A549 (cell line): ENCODE measurements around the gene CLEC16A.

Experiments
- CEBPB ChIP-seq, 2 experiments: fragments of >200 bp in 1 of 2; sonication (Bioruptor Twin) in 1 of 2; formaldehyde crosslinking in 1 of 2; IDR thresholded peaks; 2 replicates each; pipeline ENCODE4 v1.6.1; 2012 to 2016
- CHD4 ChIP-seq: fragments of 200-600 bp; sonication (generic); IDR thresholded peaks from 2 replicates; pipeline ENCODE4 v1.6.1; 2016; ENCODE audit warnings: antibody characterized with exemption, mild to moderate bottlenecking, borderline replicate concordance
- ESRRA ChIP-seq: fragments of 150-350 bp; IDR thresholded peaks from 2 replicates; pipeline ENCODE4 v1.6.1; 2014; ENCODE audit warnings: mild to moderate bottlenecking, low read length, borderline replicate concordance
- FOSL2 ChIP-seq, 2 experiments: fragments of 450-650 bp in 1 of 2; fragments of >200 bp in 1 of 2; sonication (Bioruptor Twin) in 1 of 2; formaldehyde crosslinking; IDR thresholded peaks; 2 replicates each; pipeline versions ENCODE4 v1.5.0 to v1.6.1; 2016 to 2020; ENCODE audit warnings: mild to moderate bottlenecking in 1 of 2, moderate library complexity in 1 of 2
- FOXS1 ChIP-seq: fragments of 250-450 bp; sonication (Bioruptor Pico); IDR thresholded peaks from 2 replicates; pipeline ENCODE4 v1.5.0; 2020; ENCODE audit warnings: mild to moderate bottlenecking, moderate library complexity
- KDM5A ChIP-seq: fragments of 200-600 bp; sonication (generic); IDR thresholded peaks from 2 replicates; pipeline ENCODE4 v1.6.1; 2016; ENCODE audit warnings: antibody characterized with exemption, mild to moderate bottlenecking
- PHF8 ChIP-seq: fragments of 200-600 bp; sonication (generic); IDR thresholded peaks from 2 replicates; pipeline ENCODE4 v1.6.1; 2016; ENCODE audit warnings: low read depth, mild to moderate bottlenecking, antibody characterized with exemption, moderate library complexity, borderline replicate concordance
- POLR2A ChIP-seq: IDR thresholded peaks from 2 replicates; pipeline ENCODE4 v1.6.1; 2012; ENCODE audit warnings: mild to moderate bottlenecking, low read length
- RAD21 ChIP-seq, 2 experiments: fragments of >200 bp in 1 of 2; sonication (Bioruptor Twin) in 1 of 2; formaldehyde crosslinking in 1 of 2; IDR thresholded peaks in 1 of 2; conservative IDR thresholded peaks in 1 of 2; 2 replicates in 1 of 2; 3 replicates in 1 of 2; pipeline ENCODE4 v1.6.1; 2012 to 2018; ENCODE audit warnings: inconsistent platforms in 1 of 2
- SMC3 ChIP-seq: fragments of >200 bp; sonication (Bioruptor Twin); formaldehyde crosslinking; IDR thresholded peaks from 3 replicates; pipeline ENCODE4 v1.6.1; 2018; ENCODE audit warnings: inconsistent platforms
- SREBF2 ChIP-seq: fragments of 450-650 bp; IDR thresholded peaks from 2 replicates; pipeline ENCODE4 v1.6.1; 2014; ENCODE audit warnings: mild to moderate bottlenecking, moderate library complexity
- TF ChIP-seq, protein P1 (sequence below): fragments of >200 bp; sonication (Bioruptor Twin); formaldehyde crosslinking; IDR thresholded peaks from 3 replicates; pipeline ENCODE4 v1.5.1; 2016
- TF ChIP-seq, protein P2 (sequence below): IDR thresholded peaks from 2 replicates; pipeline ENCODE4 v1.6.1; 2012
- TF ChIP-seq, protein P3 (sequence below): fragments of 150-350 bp; IDR thresholded peaks from 2 replicates; pipeline ENCODE4 v1.6.1; 2014; ENCODE audit warnings: low read depth, mild to moderate bottlenecking, low read length

DNA sequence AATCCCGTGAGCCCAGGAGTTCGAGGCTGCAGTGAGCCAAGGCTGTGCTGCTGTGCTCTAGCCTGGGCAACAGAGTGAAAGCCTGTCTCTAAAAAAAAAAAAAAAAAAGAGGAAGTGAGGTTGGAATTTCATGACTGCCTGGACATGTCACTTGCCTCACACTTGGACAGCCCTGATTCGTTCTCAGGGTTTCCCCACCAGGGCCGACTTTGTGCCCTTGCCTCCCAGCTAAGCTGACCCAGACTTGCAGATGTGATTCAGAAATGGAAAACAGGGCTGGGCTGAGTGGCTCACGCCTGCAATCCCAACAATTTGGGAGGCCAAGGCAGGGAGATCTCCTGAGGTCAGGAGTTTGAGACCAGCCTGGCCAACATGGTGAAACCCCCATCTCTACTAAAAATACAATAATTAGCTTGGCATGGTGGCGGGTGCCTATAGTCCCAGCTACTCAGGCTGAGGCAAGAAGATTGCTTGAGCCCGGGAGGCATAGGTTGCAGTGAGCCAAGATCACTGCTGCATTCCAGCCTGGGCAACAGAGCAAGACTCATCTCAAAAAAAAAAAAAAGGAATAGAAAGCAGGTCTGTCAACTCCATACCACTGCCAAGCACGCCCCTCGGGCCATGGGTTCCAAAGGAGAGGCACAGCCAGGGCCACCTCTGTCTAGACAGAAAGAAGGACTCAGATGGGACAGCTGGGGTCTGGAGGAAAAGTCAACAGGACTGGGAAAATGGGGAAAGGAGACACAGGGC, 264.7 kb downstream of the CLEC16A start:
- TF ChIP-seq, protein P1, sequence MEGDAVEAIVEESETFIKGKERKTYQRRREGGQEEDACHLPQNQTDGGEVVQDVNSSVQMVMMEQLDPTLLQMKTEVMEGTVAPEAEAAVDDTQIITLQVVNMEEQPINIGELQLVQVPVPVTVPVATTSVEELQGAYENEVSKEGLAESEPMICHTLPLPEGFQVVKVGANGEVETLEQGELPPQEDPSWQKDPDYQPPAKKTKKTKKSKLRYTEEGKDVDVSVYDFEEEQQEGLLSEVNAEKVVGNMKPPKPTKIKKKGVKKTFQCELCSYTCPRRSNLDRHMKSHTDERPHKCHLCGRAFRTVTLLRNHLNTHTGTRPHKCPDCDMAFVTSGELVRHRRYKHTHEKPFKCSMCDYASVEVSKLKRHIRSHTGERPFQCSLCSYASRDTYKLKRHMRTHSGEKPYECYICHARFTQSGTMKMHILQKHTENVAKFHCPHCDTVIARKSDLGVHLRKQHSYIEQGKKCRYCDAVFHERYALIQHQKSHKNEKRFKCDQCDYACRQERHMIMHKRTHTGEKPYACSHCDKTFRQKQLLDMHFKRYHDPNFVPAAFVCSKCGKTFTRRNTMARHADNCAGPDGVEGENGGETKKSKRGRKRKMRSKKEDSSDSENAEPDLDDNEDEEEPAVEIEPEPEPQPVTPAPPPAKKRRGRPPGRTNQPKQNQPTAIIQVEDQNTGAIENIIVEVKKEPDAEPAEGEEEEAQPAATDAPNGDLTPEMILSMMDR, result no peak
- TF ChIP-seq POLR2A (no peak), FOSL2 (IDR thresholded peaks at IDR 0.05) (no peak), FOSL2 (CRISPR knock-in tag; IDR thresholded peaks at IDR 0.05) (no peak), CEBPB (IDR thresholded peaks at IDR 0.05) (no peak), PHF8 (no peak), ESRRA (no peak), KDM5A (no peak), FOXS1 (CRISPR knock-in tag) (no peak), SREBF2 (no peak), RAD21 (conservative IDR thresholded peaks at IDR 0.05 in 1 of 2, IDR thresholded peaks at IDR 0.05 in 1 of 2) (no peak), SMC3 (no peak), CHD4 (no peak)
- TF ChIP-seq, protein P2, sequence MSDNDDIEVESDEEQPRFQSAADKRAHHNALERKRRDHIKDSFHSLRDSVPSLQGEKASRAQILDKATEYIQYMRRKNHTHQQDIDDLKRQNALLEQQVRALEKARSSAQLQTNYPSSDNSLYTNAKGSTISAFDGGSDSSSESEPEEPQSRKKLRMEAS, result no peak
- TF ChIP-seq, protein P3, sequence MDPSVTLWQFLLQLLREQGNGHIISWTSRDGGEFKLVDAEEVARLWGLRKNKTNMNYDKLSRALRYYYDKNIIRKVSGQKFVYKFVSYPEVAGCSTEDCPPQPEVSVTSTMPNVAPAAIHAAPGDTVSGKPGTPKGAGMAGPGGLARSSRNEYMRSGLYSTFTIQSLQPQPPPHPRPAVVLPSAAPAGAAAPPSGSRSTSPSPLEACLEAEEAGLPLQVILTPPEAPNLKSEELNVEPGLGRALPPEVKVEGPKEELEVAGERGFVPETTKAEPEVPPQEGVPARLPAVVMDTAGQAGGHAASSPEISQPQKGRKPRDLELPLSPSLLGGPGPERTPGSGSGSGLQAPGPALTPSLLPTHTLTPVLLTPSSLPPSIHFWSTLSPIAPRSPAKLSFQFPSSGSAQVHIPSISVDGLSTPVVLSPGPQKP, result no peak
